Inferior parietal cortex (tissue), 1 donor: ENCODE measurements around the gene TROAP.

Experiments used
- DNase-seq: peaks from one replicate; pipeline ENCODE4 v3.0.0-alpha.2; 2016; ENCODE audit errors: extremely low spot score

Gene TROAP

GRCh38 chr12:49342914-49343731, 20.1 kb downstream of the TROAP start:
- DNase-seq = no peak

GRCh38 chr12:49344486-49345050, 21.5 kb downstream of the TROAP start:
- no peak for DNase-seq

- DNase-seq = no peak
Measured at GRCh38 chr12:49345051-49345824, 22.2 kb downstream of the TROAP start.

- no peak for DNase-seq
Measured at GRCh38 chr12:49345825-49346658, 23.0 kb downstream of the TROAP start.

GRCh38 chr12:49346659-49347310, 23.7 kb downstream of the TROAP start, which contains the start of gene DNAJC22:
DNAJC22 (plus strand) TSS chr12:49346888; CDS start chr12:49348873, 1,985 bp downstream.
- DNase-seq = no peak

- DNase-seq = peak; percentile 86
Measured at GRCh38 chr12:49347311-49348193, 24.5 kb downstream of the TROAP start.

GRCh38 chr12:49348781-49349180, 25.7 kb downstream of the TROAP start:
- DNase-seq = no peak

- DNase-seq = no peak
Measured at GRCh38 chr12:49349266-49349665, 26.2 kb downstream of the TROAP start.

GRCh38 chr12:49352351-49352750, 29.3 kb downstream of the TROAP start:
- DNase-seq = no peak

- DNase-seq = no peak
Measured at GRCh38 chr12:49355913-49356312, 32.9 kb downstream of the TROAP start.

GRCh38 chr12:49357103-49357678, 34.1 kb downstream of the TROAP start:
- DNase-seq = peak; percentile 47

- DNase-seq = peak; percentile 78
Measured at GRCh38 chr12:49358483-49359141, 35.6 kb downstream of the TROAP start.

- DNase-seq = no peak
Measured at GRCh38 chr12:49359671-49360070, 36.6 kb downstream of the TROAP start.

GRCh38 chr12:49362077-49362476, 39.0 kb downstream of the TROAP start:
- DNase-seq = no peak

- DNase-seq = no peak
Measured at GRCh38 chr12:49364989-49365388, 41.9 kb downstream of the TROAP start.

- DNase-seq = no peak
Measured at GRCh38 chr12:49365542-49365941, 42.5 kb downstream of the TROAP start.

- no peak for DNase-seq
Measured at GRCh38 chr12:49366096-49366651, 43.1 kb downstream of the TROAP start.

GRCh38 chr12:49366652-49367380, 43.8 kb downstream of the TROAP start:
- peak; percentile 84 for DNase-seq
